Esophagus squamous epithelium (tissue), 5 donors: ENCODE measurements around the gene CEMIP. TPM values are rescaled to one million over a fixed set of nuclear protein-coding genes. Genes with fewer than 3 reads are reported as not detected.

Experiments used
- DNase-seq: peaks from one replicate; lab custom pipeline; 2025; lab: John Stamatoyannopoulos, UW
- H3K27ac ChIP-seq, 4 donors: fragments of 200-600 bp; sonication (generic); one replicate each; pipeline ENCODE4 v1.5.1; 2016 to 2019; ENCODE audit warnings: mild to moderate bottlenecking in 1 of 4
- H3K27me3 ChIP-seq, 4 donors: fragments of 200-600 bp; sonication (generic); 1 replicate in 3 of 4; 2 replicates in 1 of 4; pipeline versions ENCODE4 v1.5.1 to v1.6.0; 2017 to 2021; ENCODE audit warnings: antibody characterized with exemption in 1 of 4
- H3K36me3 ChIP-seq, 3 donors: fragments of 200-600 bp; sonication (generic); one replicate each; pipeline ENCODE4 v1.5.1; 2016 to 2019
- H3K4me1 ChIP-seq, 3 donors: fragments of 200-600 bp; sonication (generic); one replicate each; pipeline ENCODE4 v1.5.1; 2017 to 2019
- H3K4me3 ChIP-seq, 4 donors: fragments of 200-600 bp; sonication (generic); 1 replicate in 3 of 4; 2 replicates in 1 of 4; pipeline ENCODE4 v1.5.1; 2016 to 2019; ENCODE audit warnings: mild to moderate bottlenecking in 2 of 4, moderate library complexity in 1 of 4
- H3K9me3 ChIP-seq, 3 donors: fragments of 200-600 bp; sonication (generic); one replicate each; pipeline ENCODE4 v1.5.1; 2016 to 2019
- CTCF ChIP-seq, 6 experiments: fragments of 450-650 bp in 4 of 6; fragments of 200-600 bp in 2 of 6; sonication (generic) in 2 of 6; IDR thresholded peaks; one replicate each; pipeline ENCODE4 v1.5.1; 2016 to 2019; ENCODE audit warnings: antibody characterized with exemption in 6 of 6, mild to moderate bottlenecking in 4 of 6, moderate library complexity in 4 of 6
- POLR2A ChIP-seq, 4 donors: fragments of 450-650 bp; IDR thresholded peaks; one replicate each; pipeline ENCODE4 v1.6.1; 2017; ENCODE audit warnings: antibody characterized with exemption in 4 of 4, mild to moderate bottlenecking in 4 of 4, moderate library complexity in 3 of 4
- WGBS, 2 donors: methylation state at CpG; one replicate each; pipeline ENCODE4 v1.1.5; 2018; 5-methylcytosine and 5-hydroxymethylcytosine counted together
- intact Hi-C: fragments of 100-400 bp; cut with DNase I; formaldehyde crosslinking; loops from one replicate; pipeline ENCODE4 v1.15.0; 2022
- total RNA-seq, 4 donors: library from RNA; depleted of rRNA; stranded (reverse); fragments of >200 nt; gene quantifications; one replicate each; pipeline ENCODE4 v1.1.0, GENCODE V29; 2016
- donor health status: DM: yes; HTN: yes; CAD: no.

Gene CEMIP
- total RNA-seq, 4 donors from 2014 or later: 2.8 to 13.5 (median 7.6) TPM

GRCh38 chr15:80743189-80743833 lies 35.9 kb upstream of the CEMIP start:
- intact Hi-C loops: no loop called here
- WGBS, 2 donors: 56 to 75% methylated on average over 11 of the region's 11 CpGs
- Histone ChIP-seq H3K4me3 (no peak overlapping the region), H3K36me3 (no peaks in the 10 kb centered on the region), H3K9me3 (no peaks in the 10 kb centered on the region), H3K4me1 (peaks cover 8 to 44% (median 9%) of the 10 kb centered on the region in 3 donors), H3K27ac (peak overlapping the region in 1 of 4 donors; percentile 10), H3K27me3 (no peaks in the 10 kb centered on the region)
- TF ChIP-seq POLR2A (IDR thresholded peaks at IDR 0.05) (no peak), CTCF (IDR thresholded peaks at IDR 0.05) (no peak)
- DNase-seq: no peak

- Histone ChIP-seq H3K4me3 (no peak overlapping the region), H3K4me1 (peaks cover 8 to 40% (median 9%) of the 10 kb centered on the region in 3 donors), H3K9me3 (no peaks in the 10 kb centered on the region), H3K36me3 (peaks cover 0 to 5% (median 0%) of the 10 kb centered on the region in 3 donors), H3K27ac (peak overlapping the region in 2 of 4 donors; percentile 29 to 48), H3K27me3 (no peaks in the 10 kb centered on the region)
- 27 to 49% methylated on average over 6 of the region's 6 CpGs for WGBS, 2 donors
- no peak for DNase-seq
- TF ChIP-seq POLR2A (IDR thresholded peaks at IDR 0.05) (no peak), CTCF (IDR thresholded peaks at IDR 0.05) (no peak)
- intact Hi-C loops: no loop called here
Observed at GRCh38 chr15:80744415-80744814, 34.8 kb upstream of the CEMIP start.

GRCh38 chr15:80744826-80745225 lies 34.3 kb upstream of the CEMIP start:
- no peak for DNase-seq
- Histone ChIP-seq H3K9me3 (no peaks in the 10 kb centered on the region), H3K27me3 (no peaks in the 10 kb centered on the region), H3K27ac (peak overlapping the region in 2 of 4 donors; percentile 29 to 48), H3K4me1 (peaks cover 8 to 36% (median 8%) of the 10 kb centered on the region in 3 donors), H3K4me3 (no peak overlapping the region), H3K36me3 (peaks cover 0 to 9% (median 0%) of the 10 kb centered on the region in 3 donors)
- intact Hi-C loops: no loop called here
- WGBS, 2 donors: 3 to 14% methylated on average over 1 of the region's 1 CpG
- TF ChIP-seq CTCF (IDR thresholded peaks at IDR 0.05): no peak
- no peak for TF ChIP-seq POLR2A (IDR thresholded peaks at IDR 0.05)

- no peaks in the 10 kb centered on the region for H3K27me3 ChIP-seq
- no peaks in the 10 kb centered on the region for H3K9me3 ChIP-seq
- no peak for TF ChIP-seq CTCF (IDR thresholded peaks at IDR 0.05)
- no peak for TF ChIP-seq POLR2A (IDR thresholded peaks at IDR 0.05)
- peaks cover 5 to 30% (median 8%) of the 10 kb centered on the region in 3 donors for H3K4me1 ChIP-seq
- DNase-seq: no peak
- H3K4me3 ChIP-seq: no peak overlapping the region
- H3K27ac ChIP-seq: no peak overlapping the region
- peaks cover 0 to 20% (median 0%) of the 10 kb centered on the region in 3 donors for H3K36me3 ChIP-seq
- 80 to 81% methylated on average over 1 of the region's 1 CpG for WGBS, 2 donors
- intact Hi-C loops: no loop called here
Observed at GRCh38 chr15:80745888-80746287, 33.3 kb upstream of the CEMIP start.

GRCh38 chr15:80747317-80748053 lies 31.7 kb upstream of the CEMIP start:
- intact Hi-C loops: no loop called here
- WGBS, 2 donors: 79 to 81% methylated on average over 12 to 16 of the region's 16 CpGs
- TF ChIP-seq POLR2A (IDR thresholded peaks at IDR 0.05) (no peak), CTCF (IDR thresholded peaks at IDR 0.05) (peak in 1 of 6 experiments; percentile 13)
- H3K36me3 ChIP-seq: peaks cover 0 to 35% (median 0%) of the 10 kb centered on the region in 3 donors
- H3K27ac ChIP-seq: no peak overlapping the region
- no peaks in the 10 kb centered on the region for H3K9me3 ChIP-seq
- no peak for DNase-seq
- peaks cover 5 to 26% (median 8%) of the 10 kb centered on the region in 3 donors for H3K4me1 ChIP-seq
- H3K27me3 ChIP-seq: no peaks in the 10 kb centered on the region
- H3K4me3 ChIP-seq: no peak overlapping the region
